HCT116 (cell line): ENCODE data around the gene EPHA10. TPM values are rescaled to one million over a fixed set of nuclear protein-coding genes. Genes with fewer than 3 reads are reported as not detected.
A peak's percentile ranks its signal among the peaks of the same experiment; 100 is the strongest.

Source experiments
- ATAC-seq: fragments of 200-7000 bp; cut with Tn5 transposase; 2 replicates; pipeline ENCODE4 v1.9.1; 2020; ENCODE audit warnings: mild to moderate bottlenecking, moderate library complexity
- BruUV-seq: library from RNA; stranded (reverse); fragments of 400-500 nt; replicated peaks from 2 replicates; lab custom pipeline; 2021; lab: Mats Ljungman, UMichigan
- CTCF ChIA-PET: fragments of 300-600 bp; sonication (Branson Sonifier 250); formaldehyde crosslinking; loops from one replicate; lab custom pipeline; 2021; ENCODE audit warnings: antibody characterized with exemption; lab: Charles Lee
- POLR2A ChIA-PET: fragments of 300-600, 350-600 bp; sonication (Branson Sonifier 250); formaldehyde crosslinking; loops from one replicate; lab custom pipeline; 2021; ENCODE audit warnings: antibody characterized with exemption; lab: Charles Lee
- RAD21 ChIA-PET, 2 experiments: fragments of 300-600 bp; sonication (Branson Sonifier 250); formaldehyde crosslinking; loops; one replicate each; lab custom pipeline; 2023; ENCODE audit warnings: low total read pairs in 2 of 2; ENCODE audit not compliant: uncharacterized antibody in 2 of 2, unreplicated experiment in 2 of 2, low non-redundant PET in 1 of 2; lab: Charles Lee
- DNase-seq: peaks from one replicate; pipeline ENCODE4 v3.0.0-alpha.2; 2010; ENCODE audit warnings: low read depth, low spot score
- H2AFZ ChIP-seq: fragments of 200-600 bp; shearing (Covaris generic), sonication (generic); 2 replicates; pipeline ENCODE4 v1.6.1; 2017; ENCODE audit warnings: low read depth, mixed run types, mixed read lengths, antibody characterized with exemption, low read length; ENCODE audit not compliant: poor library complexity, severe bottlenecking
- H3K27ac ChIP-seq: 2 replicates; pipeline ENCODE4 v1.5.1; 2012; ENCODE audit warnings: low read depth, low read length
- H3K27me3 ChIP-seq: fragments of 200-600 bp; sonication (generic); 2 replicates; pipeline ENCODE4 v1.6.1; 2016; ENCODE audit warnings: mixed run types, low read length, mixed read lengths; ENCODE audit not compliant: insufficient read depth
- H3K36me3 ChIP-seq, 2 experiments: fragments of 200-500 bp in 1 of 2; fragments of 200-600 bp in 1 of 2; sonication (Bioruptor generic) in 1 of 2; sonication (generic) in 1 of 2; 2 replicates each; pipeline versions ENCODE4 v1.5.1 to v1.6.1; 2014 to 2016; ENCODE audit warnings: low read length in 2 of 2, inconsistent platforms in 1 of 2, mixed read lengths in 1 of 2, mixed run types in 1 of 2; ENCODE audit not compliant: insufficient read depth in 2 of 2, control insufficient read depth in 1 of 2
- H3K4me1 ChIP-seq, 2 experiments: fragments of 200-600 bp in 1 of 2; sonication (generic) in 1 of 2; 2 replicates each; pipeline versions ENCODE4 v1.5.1 to v1.6.1; 2012 to 2017; ENCODE audit warnings: low read length in 2 of 2, inconsistent platforms in 1 of 2, mild to moderate bottlenecking in 1 of 2, mixed read lengths in 1 of 2, mixed run types in 1 of 2, moderate library complexity in 1 of 2; ENCODE audit not compliant: insufficient read depth in 2 of 2, control insufficient read depth in 1 of 2
- H3K4me2 ChIP-seq: fragments of 200-600 bp; sonication (generic); 2 replicates; pipeline ENCODE4 v1.6.1; 2017; ENCODE audit warnings: mixed run types, low read length, mixed read lengths
- H3K4me3 ChIP-seq, 2 experiments: fragments of 200-600 bp in 1 of 2; sonication (generic) in 1 of 2; replicated peaks in 1 of 2; 2 replicates each; pipeline ENCODE4 v1.5.1; 2011 to 2016; ENCODE audit warnings: low read length in 2 of 2, control low read depth in 1 of 2, low read depth in 1 of 2, mild to moderate bottlenecking in 1 of 2, mixed read lengths in 1 of 2, mixed run types in 1 of 2
- H3K79me2 ChIP-seq: fragments of 200-600 bp; sonication (generic); 2 replicates; pipeline ENCODE4 v1.6.1; 2017; ENCODE audit warnings: mild to moderate bottlenecking, mixed run types, low read length, moderate library complexity, mixed read lengths; ENCODE audit not compliant: insufficient read depth
- H3K9ac ChIP-seq: fragments of 200-600 bp; sonication (generic); 2 replicates; pipeline ENCODE4 v1.6.1; 2016; ENCODE audit warnings: low read length, mixed read lengths
- H3K9me2 ChIP-seq: fragments of 200-600 bp; sonication (generic), shearing (Covaris generic); 2 replicates; pipeline ENCODE4 v1.6.1; 2017; ENCODE audit warnings: mixed run types, mild to moderate bottlenecking, moderate library complexity; ENCODE audit not compliant: insufficient read depth
- H3K9me3 ChIP-seq, 2 experiments: fragments of 200-500 bp in 1 of 2; fragments of 200-600 bp in 1 of 2; sonication (Bioruptor generic) in 1 of 2; sonication (generic) in 1 of 2; 2 replicates each; pipeline ENCODE4 v1.6.1; 2014 to 2017; ENCODE audit warnings: low read length in 2 of 2, mixed read lengths in 2 of 2, inconsistent platforms in 1 of 2, low read depth in 1 of 2, mild to moderate bottlenecking in 1 of 2, mixed run types in 1 of 2, moderate library complexity in 1 of 2; ENCODE audit not compliant: control insufficient read depth in 1 of 2, insufficient read depth in 1 of 2
- H4K20me1 ChIP-seq: fragments of 200-600 bp; sonication (generic), shearing (Covaris generic); 2 replicates; pipeline ENCODE4 v1.6.1; 2017; ENCODE audit warnings: mixed run types, mild to moderate bottlenecking, moderate library complexity; ENCODE audit not compliant: insufficient read depth
- ATF3 ChIP-seq: IDR thresholded peaks from 2 replicates; pipeline ENCODE4 v1.6.1; 2012
- CBX3 ChIP-seq: IDR thresholded peaks from 2 replicates; pipeline ENCODE4 v1.6.1; 2012; ENCODE audit warnings: low read depth
- CEBPB ChIP-seq: IDR thresholded peaks from 2 replicates; pipeline ENCODE4 v1.6.1; 2012; ENCODE audit warnings: low read depth
- EZH2 ChIP-seq: fragments of 200-600 bp; sonication (generic); IDR thresholded peaks from 2 replicates; pipeline ENCODE4 v1.6.1; 2017; ENCODE audit warnings: antibody characterized with exemption, mixed run types
- MAX ChIP-seq: IDR thresholded peaks from 2 replicates; pipeline ENCODE4 v1.6.1; 2012
- POLR2A ChIP-seq: IDR thresholded peaks from 2 replicates; pipeline ENCODE4 v1.7.0; 2011; ENCODE audit warnings: borderline replicate concordance; ENCODE audit not compliant: insufficient read depth, insufficient read length; ENCODE audit errors: extremely low read depth
- RAD21 ChIP-seq: IDR thresholded peaks from 2 replicates; pipeline ENCODE4 v1.6.1; 2012; ENCODE audit warnings: low read depth, mild to moderate bottlenecking
- SIN3A ChIP-seq: IDR thresholded peaks from 2 replicates; pipeline ENCODE4 v1.6.1; 2012; ENCODE audit warnings: low read depth
- SP1 ChIP-seq: IDR thresholded peaks from 2 replicates; pipeline ENCODE4 v1.6.1; 2012; ENCODE audit warnings: low read depth
- SRF ChIP-seq: IDR thresholded peaks from 2 replicates; pipeline ENCODE4 v1.6.1; 2012; ENCODE audit warnings: low read depth
- TCF7L2 ChIP-seq: IDR thresholded peaks from 2 replicates; pipeline ENCODE4 v1.7.0; 2011; ENCODE audit warnings: borderline replicate concordance, inconsistent platforms; ENCODE audit not compliant: insufficient read depth, insufficient read length; ENCODE audit errors: extremely low read depth
- YY1 ChIP-seq: IDR thresholded peaks from 2 replicates; pipeline ENCODE4 v1.6.1; 2011; ENCODE audit warnings: low read length, low read depth, moderate library complexity, mild to moderate bottlenecking; ENCODE audit not compliant: insufficient replicate concordance; ENCODE audit errors: extremely low read depth
- ZFX ChIP-seq: fragments of 450-650 bp; IDR thresholded peaks from 2 replicates; pipeline ENCODE4 v1.6.1; 2017
- ZNF274 ChIP-seq: fragments of 200-500 bp; sonication (Bioruptor generic); IDR thresholded peaks from 2 replicates; pipeline ENCODE4 v1.6.1; 2014; ENCODE audit warnings: mild to moderate bottlenecking, low read depth, low read length, inconsistent platforms
- intact Hi-C: fragments of 100-400 bp; cut with micrococcal nuclease; formaldehyde crosslinking; loops from 2 replicates; pipeline ENCODE4 v1.10.0; 2022
- total RNA-seq: library from RNA; stranded (reverse); gene quantifications from one replicate; pipeline ENCODE4 v1.2.1, GENCODE V29; 2021; ENCODE audit not compliant: unreplicated experiment
- TF ChIP-seq, protein P1 (sequence below): IDR thresholded peaks from 2 replicates; pipeline ENCODE4 v1.6.1; 2012; ENCODE audit warnings: low read depth
- TF ChIP-seq, protein P2 (sequence below): IDR thresholded peaks from 2 replicates; pipeline ENCODE4 v1.6.1; 2011; ENCODE audit warnings: mild to moderate bottlenecking, low read length, moderate library complexity; ENCODE audit not compliant: insufficient replicate concordance; ENCODE audit errors: extremely low read depth

The EPHA10 gene
- total RNA-seq, 1 experiment from 2014 or later: 6.5 TPM

DNA sequence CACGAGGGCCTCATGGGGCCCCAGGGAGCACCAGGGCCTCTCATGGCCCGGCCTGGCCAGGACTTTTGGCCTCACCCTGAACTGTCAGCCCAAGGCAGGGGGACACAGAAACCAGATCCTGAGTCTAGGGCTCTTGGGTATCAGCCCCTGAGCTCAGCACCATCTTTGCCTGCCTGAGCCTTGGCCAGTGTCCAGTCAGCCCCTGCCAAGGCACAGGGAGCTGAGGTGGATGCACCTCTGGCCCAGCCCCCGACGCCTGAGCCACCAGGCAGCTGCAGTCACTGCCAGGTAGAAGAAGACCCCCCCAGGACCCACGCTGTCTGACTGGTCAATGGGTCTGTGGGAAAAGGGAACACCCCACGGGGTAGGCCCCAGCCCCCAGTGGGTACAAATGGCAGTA, 47.3 kb downstream of the EPHA10 start:
- CTCF ChIA-PET: no interaction called here
- Histone ChIP-seq H4K20me1 (no peaks in the 10 kb centered on the region), H3K9me3 (no peaks in the 10 kb centered on the region), H3K27ac (no peak overlapping the region), H3K4me1 (no peaks in the 10 kb centered on the region), H2AFZ (no peak overlapping the region), H3K27me3 (no peaks in the 10 kb centered on the region), H3K9me2 (no peaks in the 10 kb centered on the region), H3K4me3 (no peak overlapping the region), H3K79me2 (no peaks in the 10 kb centered on the region), H3K36me3 (no peaks in the 10 kb centered on the region), H3K9ac (no peak overlapping the region), H3K4me2 (no peak overlapping the region)
- RAD21 ChIA-PET: no interaction called here
- POLR2A ChIA-PET: no interaction called here
- no peak for TF ChIP-seq ZNF274
- no peak for TF ChIP-seq CEBPB
- TF ChIP-seq SP1: no peak
- no peak for TF ChIP-seq ZFX
- no peak for TF ChIP-seq RAD21
- TF ChIP-seq YY1: no peak
- intact Hi-C loops: no loop called here
- ATAC-seq: no peak
- BruUV-seq: no TSS peak
- DNase-seq: no peak

- Histone ChIP-seq H3K27me3 (no peaks in the 10 kb centered on the region), H3K9me2 (no peaks in the 10 kb centered on the region), H4K20me1 (no peaks in the 10 kb centered on the region), H3K9ac (no peak overlapping the region), H3K4me3 (no peak overlapping the region), H3K79me2 (no peaks in the 10 kb centered on the region), H3K4me2 (no peak overlapping the region), H3K36me3 (peaks cover 3 to 4% of the 10 kb centered on the region in 2 experiments; a peak in 1 of 4 replicates), H2AFZ (no peak overlapping the region), H3K27ac (no peak overlapping the region), H3K9me3 (no peaks in the 10 kb centered on the region), H3K4me1 (no peaks in the 10 kb centered on the region)
- 0 out of 2 replicates have a peak, but pooled peaks have one; percentile 41 for ATAC-seq
- BruUV-seq: no TSS peak
- ChIA-PET RAD21 (no interaction called here), POLR2A (no interaction called here), CTCF (no interaction called here)
- intact Hi-C loops: no loop called here
- no peak for DNase-seq
- TF ChIP-seq RAD21 (no peak), EZH2 (no peak), TCF7L2 (no peak), MAX (no peak), ZFX (no peak), SIN3A (no peak), ZNF274 (no peak), CBX3 (no peak), SRF (no peak), CEBPB (no peak), POLR2A (no peak), ATF3 (no peak)
- TF ChIP-seq, protein P1, sequence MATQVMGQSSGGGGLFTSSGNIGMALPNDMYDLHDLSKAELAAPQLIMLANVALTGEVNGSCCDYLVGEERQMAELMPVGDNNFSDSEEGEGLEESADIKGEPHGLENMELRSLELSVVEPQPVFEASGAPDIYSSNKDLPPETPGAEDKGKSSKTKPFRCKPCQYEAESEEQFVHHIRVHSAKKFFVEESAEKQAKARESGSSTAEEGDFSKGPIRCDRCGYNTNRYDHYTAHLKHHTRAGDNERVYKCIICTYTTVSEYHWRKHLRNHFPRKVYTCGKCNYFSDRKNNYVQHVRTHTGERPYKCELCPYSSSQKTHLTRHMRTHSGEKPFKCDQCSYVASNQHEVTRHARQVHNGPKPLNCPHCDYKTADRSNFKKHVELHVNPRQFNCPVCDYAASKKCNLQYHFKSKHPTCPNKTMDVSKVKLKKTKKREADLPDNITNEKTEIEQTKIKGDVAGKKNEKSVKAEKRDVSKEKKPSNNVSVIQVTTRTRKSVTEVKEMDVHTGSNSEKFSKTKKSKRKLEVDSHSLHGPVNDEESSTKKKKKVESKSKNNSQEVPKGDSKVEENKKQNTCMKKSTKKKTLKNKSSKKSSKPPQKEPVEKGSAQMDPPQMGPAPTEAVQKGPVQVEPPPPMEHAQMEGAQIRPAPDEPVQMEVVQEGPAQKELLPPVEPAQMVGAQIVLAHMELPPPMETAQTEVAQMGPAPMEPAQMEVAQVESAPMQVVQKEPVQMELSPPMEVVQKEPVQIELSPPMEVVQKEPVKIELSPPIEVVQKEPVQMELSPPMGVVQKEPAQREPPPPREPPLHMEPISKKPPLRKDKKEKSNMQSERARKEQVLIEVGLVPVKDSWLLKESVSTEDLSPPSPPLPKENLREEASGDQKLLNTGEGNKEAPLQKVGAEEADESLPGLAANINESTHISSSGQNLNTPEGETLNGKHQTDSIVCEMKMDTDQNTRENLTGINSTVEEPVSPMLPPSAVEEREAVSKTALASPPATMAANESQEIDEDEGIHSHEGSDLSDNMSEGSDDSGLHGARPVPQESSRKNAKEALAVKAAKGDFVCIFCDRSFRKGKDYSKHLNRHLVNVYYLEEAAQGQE: no peak
- TF ChIP-seq, protein P2, sequence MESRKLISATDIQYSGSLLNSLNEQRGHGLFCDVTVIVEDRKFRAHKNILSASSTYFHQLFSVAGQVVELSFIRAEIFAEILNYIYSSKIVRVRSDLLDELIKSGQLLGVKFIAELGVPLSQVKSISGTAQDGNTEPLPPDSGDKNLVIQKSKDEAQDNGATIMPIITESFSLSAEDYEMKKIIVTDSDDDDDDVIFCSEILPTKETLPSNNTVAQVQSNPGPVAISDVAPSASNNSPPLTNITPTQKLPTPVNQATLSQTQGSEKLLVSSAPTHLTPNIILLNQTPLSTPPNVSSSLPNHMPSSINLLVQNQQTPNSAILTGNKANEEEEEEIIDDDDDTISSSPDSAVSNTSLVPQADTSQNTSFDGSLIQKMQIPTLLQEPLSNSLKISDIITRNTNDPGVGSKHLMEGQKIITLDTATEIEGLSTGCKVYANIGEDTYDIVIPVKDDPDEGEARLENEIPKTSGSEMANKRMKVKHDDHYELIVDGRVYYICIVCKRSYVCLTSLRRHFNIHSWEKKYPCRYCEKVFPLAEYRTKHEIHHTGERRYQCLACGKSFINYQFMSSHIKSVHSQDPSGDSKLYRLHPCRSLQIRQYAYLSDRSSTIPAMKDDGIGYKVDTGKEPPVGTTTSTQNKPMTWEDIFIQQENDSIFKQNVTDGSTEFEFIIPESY: no peak
Measured at GRCh38 chr1:37716321-37716720, 48.6 kb downstream of the EPHA10 start.
